ENCODE measurements around the gene ANKRD23.

DNA sequence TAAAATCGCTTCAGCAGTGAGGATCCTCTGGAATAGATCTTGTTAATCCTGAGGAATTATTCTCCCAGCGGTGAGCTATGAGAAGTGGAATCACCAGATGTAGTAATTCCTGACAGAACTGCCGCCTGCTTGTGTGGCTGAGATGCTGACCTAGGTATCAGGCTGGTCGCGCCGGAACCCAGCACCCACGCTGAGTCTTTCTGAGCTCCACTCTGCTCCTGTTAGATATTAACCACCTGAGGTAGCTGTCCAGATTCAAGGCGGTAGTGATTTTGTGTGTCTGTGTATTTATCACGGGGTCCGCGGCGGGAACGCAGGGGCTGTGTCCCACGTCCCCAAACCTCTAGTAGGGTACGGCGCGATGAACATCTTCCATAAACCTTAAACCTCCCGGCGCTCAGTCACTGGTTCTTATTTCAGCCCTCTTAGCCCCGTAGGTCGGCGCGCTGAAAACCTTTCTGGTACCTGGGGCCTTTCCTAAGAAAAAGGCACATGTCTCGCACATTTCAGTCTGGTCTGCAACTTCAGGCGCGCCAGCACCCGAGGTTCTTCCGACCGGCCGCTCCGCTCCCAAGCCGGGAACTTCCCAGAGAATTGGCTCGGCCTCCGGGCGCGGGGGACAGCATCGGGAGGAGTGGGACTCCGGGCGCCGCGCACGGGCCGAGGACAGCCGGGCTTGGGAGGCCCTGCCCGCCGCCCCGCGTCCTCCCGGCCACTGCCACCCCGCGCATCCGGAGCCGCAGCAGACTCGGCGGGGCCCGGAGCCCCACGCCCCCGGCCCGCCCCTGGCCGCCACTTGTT, 28.3 kb downstream of the ANKRD23 start:
- TF ChIP-seq, protein P1, sequence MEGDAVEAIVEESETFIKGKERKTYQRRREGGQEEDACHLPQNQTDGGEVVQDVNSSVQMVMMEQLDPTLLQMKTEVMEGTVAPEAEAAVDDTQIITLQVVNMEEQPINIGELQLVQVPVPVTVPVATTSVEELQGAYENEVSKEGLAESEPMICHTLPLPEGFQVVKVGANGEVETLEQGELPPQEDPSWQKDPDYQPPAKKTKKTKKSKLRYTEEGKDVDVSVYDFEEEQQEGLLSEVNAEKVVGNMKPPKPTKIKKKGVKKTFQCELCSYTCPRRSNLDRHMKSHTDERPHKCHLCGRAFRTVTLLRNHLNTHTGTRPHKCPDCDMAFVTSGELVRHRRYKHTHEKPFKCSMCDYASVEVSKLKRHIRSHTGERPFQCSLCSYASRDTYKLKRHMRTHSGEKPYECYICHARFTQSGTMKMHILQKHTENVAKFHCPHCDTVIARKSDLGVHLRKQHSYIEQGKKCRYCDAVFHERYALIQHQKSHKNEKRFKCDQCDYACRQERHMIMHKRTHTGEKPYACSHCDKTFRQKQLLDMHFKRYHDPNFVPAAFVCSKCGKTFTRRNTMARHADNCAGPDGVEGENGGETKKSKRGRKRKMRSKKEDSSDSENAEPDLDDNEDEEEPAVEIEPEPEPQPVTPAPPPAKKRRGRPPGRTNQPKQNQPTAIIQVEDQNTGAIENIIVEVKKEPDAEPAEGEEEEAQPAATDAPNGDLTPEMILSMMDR (conservative IDR thresholded peaks at IDR 0.05 in 1 of 2, IDR thresholded peaks at IDR 0.05 in 1 of 2; ENCODE audit: low read depth in 1 of 2, low read length in 2 of 2): no peak
- no peak for TF ChIP-seq EZH2 (IDR thresholded peaks at IDR 0.05; ENCODE audit: low read length, missing control alignments)
